Nephron (organoid): ENCODE measurements around the gene IQGAP2.
A peak's percentile ranks its signal among the peaks of the same experiment; 100 is the strongest.

Experiments used
- H3K27ac Mint-ChIP-seq, 3 experiments: 2 replicates each; pipeline ENCODE4 v1.8.0; 2020; ENCODE audit warnings: mixed read lengths in 3 of 3, mild to moderate bottlenecking in 2 of 3, moderate library complexity in 1 of 3
- H3K27me3 Mint-ChIP-seq: 2 replicates; pipeline ENCODE4 v1.8.0; 2021; ENCODE audit warnings: low read depth, mild to moderate bottlenecking, moderate library complexity, mixed read lengths
- H3K36me3 Mint-ChIP-seq: 2 replicates; pipeline ENCODE4 v1.8.0; 2020; ENCODE audit warnings: low read depth, mixed read lengths
- H3K4me1 Mint-ChIP-seq: 2 replicates; pipeline ENCODE4 v1.8.0; 2020; ENCODE audit warnings: mixed read lengths
- H3K4me3 Mint-ChIP-seq, 3 experiments: 2 replicates each; pipeline ENCODE4 v1.8.0; 2020; ENCODE audit warnings: mild to moderate bottlenecking in 3 of 3, mixed read lengths in 3 of 3, moderate library complexity in 2 of 3
- H3K9me3 Mint-ChIP-seq: 2 replicates; pipeline ENCODE4 v1.8.0; 2020; ENCODE audit warnings: mixed read lengths
- TF ChIP-seq, protein P1 (sequence below), 3 experiments: fragments of 200-600 bp; sonication (generic); IDR thresholded peaks; one replicate each; pipeline ENCODE4 v1.5.0; 2021; ENCODE audit warnings: antibody characterized with exemption in 3 of 3; ENCODE audit not compliant: unreplicated experiment in 3 of 3

IQGAP2 gene

DNA sequence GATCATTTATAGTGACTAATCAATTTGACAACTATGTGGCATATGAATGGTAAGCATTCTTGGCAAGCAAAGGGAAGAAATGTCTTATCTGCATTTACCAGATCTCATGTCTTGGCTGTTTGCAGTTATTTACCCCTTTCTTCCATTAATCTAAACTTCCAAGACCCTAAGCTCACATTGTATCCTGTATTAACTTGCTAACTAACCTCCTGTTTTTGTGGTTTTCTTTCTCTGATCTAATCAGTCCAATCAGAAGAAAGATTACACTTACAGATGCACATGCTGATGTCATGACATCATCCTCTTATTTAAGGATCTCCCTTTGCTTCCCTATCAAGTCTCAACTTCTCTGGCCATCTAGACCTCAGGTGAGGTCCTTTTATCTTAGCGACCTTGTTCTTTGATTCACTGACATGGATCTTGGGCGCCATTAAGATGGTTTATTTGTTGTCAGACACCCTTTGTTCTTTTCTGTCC, 124.6 kb downstream of the IQGAP2 start:
- no peaks in the 10 kb centered on the region for H3K27me3 Mint-ChIP-seq
- TF ChIP-seq, protein P1, sequence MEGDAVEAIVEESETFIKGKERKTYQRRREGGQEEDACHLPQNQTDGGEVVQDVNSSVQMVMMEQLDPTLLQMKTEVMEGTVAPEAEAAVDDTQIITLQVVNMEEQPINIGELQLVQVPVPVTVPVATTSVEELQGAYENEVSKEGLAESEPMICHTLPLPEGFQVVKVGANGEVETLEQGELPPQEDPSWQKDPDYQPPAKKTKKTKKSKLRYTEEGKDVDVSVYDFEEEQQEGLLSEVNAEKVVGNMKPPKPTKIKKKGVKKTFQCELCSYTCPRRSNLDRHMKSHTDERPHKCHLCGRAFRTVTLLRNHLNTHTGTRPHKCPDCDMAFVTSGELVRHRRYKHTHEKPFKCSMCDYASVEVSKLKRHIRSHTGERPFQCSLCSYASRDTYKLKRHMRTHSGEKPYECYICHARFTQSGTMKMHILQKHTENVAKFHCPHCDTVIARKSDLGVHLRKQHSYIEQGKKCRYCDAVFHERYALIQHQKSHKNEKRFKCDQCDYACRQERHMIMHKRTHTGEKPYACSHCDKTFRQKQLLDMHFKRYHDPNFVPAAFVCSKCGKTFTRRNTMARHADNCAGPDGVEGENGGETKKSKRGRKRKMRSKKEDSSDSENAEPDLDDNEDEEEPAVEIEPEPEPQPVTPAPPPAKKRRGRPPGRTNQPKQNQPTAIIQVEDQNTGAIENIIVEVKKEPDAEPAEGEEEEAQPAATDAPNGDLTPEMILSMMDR (IDR thresholded peaks at IDR 0.05; ENCODE audit: unreplicated experiment in 3 of 3) = no peak
- H3K4me1 Mint-ChIP-seq = peaks cover 51% of the 10 kb centered on the region
- no peak overlapping the region for H3K4me3 Mint-ChIP-seq
- no peaks in the 10 kb centered on the region for H3K36me3 Mint-ChIP-seq
- peak overlapping the region in 2 of 3 experiments; percentile 14 to 57 for H3K27ac Mint-ChIP-seq
- no peaks in the 10 kb centered on the region for H3K9me3 Mint-ChIP-seq

DNA sequence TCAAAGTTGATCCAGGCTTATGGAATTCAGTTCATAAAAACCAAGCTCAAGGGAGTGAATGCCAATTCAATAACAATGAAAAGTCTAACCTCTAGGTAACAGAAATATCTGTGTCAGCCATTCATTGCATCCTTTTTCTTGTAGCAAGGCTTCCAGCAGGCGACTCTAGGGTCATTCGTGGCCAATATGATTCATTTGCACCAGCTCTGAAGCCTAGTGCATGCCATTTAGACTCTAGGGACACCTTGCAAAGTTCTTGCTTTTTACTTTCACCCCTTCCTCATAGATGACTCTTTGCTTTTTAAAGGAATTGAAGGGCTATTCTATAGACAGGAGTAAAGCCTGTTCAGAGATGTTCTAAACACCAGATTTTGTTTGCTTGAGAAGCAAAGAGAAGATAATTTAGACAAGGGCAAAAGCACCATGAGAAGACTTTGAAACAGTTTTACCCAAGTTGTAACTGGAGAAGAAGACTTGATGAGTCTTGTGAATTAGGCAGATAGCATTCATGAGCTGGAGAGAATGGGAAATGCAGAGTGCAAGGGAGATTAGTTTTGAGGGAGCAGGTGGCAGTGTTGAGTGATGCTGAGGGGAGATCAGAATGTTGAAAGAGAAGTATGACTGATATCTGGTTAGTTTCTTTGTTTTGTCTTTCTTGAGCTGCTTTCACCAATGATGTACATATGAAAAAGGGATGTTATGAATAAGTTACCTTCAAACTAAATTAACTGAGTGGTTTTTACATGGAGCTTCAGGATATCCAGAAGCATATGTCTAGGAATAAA, 125.7 kb downstream of the IQGAP2 start:
- Mint-ChIP-seq H3K9me3 (no peaks in the 10 kb centered on the region), H3K4me1 (peaks cover 41% of the 10 kb centered on the region), H3K4me3 (no peak overlapping the region), H3K27me3 (no peaks in the 10 kb centered on the region), H3K36me3 (no peaks in the 10 kb centered on the region), H3K27ac (no peak overlapping the region)
- TF ChIP-seq, protein P1 (IDR thresholded peaks at IDR 0.05; ENCODE audit: unreplicated experiment in 3 of 3) = no peak

DNA sequence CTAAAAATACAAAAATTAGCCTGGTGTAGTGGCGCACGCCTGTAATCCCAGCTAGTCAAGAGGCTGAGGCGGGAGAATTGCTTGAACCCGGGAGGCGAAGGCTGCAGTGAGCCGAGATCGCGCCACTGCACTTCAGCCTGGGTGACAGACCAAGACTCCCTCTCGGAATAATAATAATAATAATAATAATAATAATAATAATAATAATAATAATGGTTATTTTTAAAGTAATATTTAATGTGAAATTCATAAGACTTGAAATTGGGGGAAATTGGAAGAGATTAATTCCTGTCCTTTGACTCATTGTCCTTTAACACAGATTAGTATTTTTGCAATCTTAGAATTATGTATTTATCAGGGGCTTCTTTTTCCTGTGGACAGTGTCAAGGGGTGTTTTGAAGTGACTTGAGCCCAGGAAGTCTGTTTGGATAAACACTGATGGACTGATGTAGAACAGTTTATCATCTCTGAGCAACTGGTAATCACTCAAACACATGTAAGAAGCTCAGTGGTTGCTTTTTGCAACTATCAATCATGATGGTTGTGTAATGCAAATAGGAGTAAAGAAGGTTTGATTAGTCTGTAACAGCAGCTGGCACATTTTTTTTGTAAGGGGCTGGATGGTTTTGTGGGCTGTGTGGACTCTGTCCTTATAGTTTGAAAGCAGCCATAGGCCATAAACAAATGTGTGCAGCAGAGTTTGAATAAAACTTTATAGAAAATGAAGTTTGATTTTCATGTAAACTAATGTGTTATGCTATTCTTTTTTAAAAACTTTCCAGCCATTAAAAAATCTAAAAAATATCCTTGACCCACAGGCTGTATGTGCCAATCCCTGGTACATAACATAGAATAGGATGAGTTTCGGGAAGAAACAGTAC, 126.6 kb downstream of the IQGAP2 start:
- TF ChIP-seq, protein P1 (IDR thresholded peaks at IDR 0.05; ENCODE audit: unreplicated experiment in 3 of 3) = no peak
- Mint-ChIP-seq H3K27ac (no peak overlapping the region), H3K9me3 (no peaks in the 10 kb centered on the region), H3K36me3 (no peaks in the 10 kb centered on the region), H3K4me3 (no peak overlapping the region), H3K27me3 (no peaks in the 10 kb centered on the region), H3K4me1 (peaks cover 31% of the 10 kb centered on the region)

DNA sequence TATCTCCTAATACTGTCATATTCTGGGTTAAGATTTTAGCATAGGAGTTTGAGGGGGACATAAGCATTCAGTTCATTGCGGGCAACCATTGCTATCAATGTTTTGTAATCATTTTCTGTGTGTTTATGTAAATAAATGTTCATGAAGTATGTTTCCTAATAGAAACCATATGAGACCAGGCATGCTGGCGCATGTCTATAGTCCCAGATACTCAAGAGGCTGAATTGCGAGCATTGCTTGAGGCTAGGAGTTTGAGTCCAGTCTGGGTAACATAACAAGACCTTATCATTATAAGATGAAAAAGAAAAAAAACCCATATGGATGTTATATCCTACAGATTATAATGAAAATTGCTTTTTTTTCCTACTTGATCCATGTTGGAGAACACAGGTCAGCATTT, 129.0 kb downstream of the IQGAP2 start:
- Mint-ChIP-seq H3K36me3 (no peaks in the 10 kb centered on the region), H3K4me1 (peaks cover 9% of the 10 kb centered on the region), H3K4me3 (no peak overlapping the region), H3K27me3 (no peaks in the 10 kb centered on the region), H3K27ac (no peak overlapping the region), H3K9me3 (no peaks in the 10 kb centered on the region)
- TF ChIP-seq, protein P1 (IDR thresholded peaks at IDR 0.05; ENCODE audit: unreplicated experiment in 3 of 3) = no peak

DNA sequence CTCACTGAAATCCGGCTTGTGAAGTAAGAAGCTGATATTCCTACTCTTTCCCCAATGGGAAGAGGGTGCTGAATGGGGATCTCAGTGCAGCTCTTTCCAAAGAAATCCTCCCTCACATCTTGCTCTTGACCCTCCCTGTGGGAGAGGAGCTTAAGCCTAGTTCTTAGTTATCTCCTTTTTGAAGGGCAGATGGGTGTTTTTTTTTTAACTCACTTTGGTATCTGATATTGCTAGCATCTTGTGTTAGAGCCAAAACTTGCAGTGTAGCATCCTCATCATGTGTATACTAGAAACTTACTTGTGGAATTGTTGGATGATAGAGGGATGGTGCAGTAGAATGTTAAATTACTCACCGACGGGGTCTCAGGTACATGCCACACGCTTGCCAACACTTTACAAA, 129.9 kb downstream of the IQGAP2 start:
- Mint-ChIP-seq H3K9me3 (no peaks in the 10 kb centered on the region), H3K4me1 (peaks cover 3% of the 10 kb centered on the region), H3K27ac (no peak overlapping the region), H3K4me3 (no peak overlapping the region), H3K27me3 (no peaks in the 10 kb centered on the region), H3K36me3 (no peaks in the 10 kb centered on the region)
- TF ChIP-seq, protein P1 (IDR thresholded peaks at IDR 0.05; ENCODE audit: unreplicated experiment in 3 of 3) = no peak
